OCI-LY1 (cell line): ENCODE results near the gene ASTL.

Experiments used
- CTCF ChIP-seq: fragments of 200-600 bp; sonication (generic), shearing (Covaris generic); IDR thresholded peaks from 2 replicates; pipeline ENCODE4 v1.5.1; 2017; ENCODE audit warnings: mild to moderate bottlenecking, antibody characterized with exemption, low read length, moderate library complexity, mixed read lengths
- EZH2 ChIP-seq: fragments of 200-600 bp; sonication (generic), shearing (Covaris generic); IDR thresholded peaks from 2 replicates; pipeline ENCODE4 v1.8.0; 2017; ENCODE audit warnings: borderline replicate concordance, mixed run types, mild to moderate bottlenecking, antibody characterized with exemption, low read length, moderate library complexity, mixed read lengths

- no peak for TF ChIP-seq CTCF
- no peak for TF ChIP-seq EZH2
Observed at GRCh38 chr2:96180521-96180920, 42.2 kb upstream of the ASTL start.
